22Rv1 (cell line): ENCODE results near the gene HIPK3.

Experiments
- CTCF ChIP-seq: fragments of 450-650 bp; IDR thresholded peaks from 2 replicates; pipeline ENCODE4 v1.5.1; 2017; ENCODE audit warnings: mild to moderate bottlenecking
- ZFX ChIP-seq: fragments of 450-650 bp; IDR thresholded peaks from 2 replicates; pipeline ENCODE4 v1.6.1; 2017; ENCODE audit warnings: antibody characterized with exemption, borderline replicate concordance

DNA sequence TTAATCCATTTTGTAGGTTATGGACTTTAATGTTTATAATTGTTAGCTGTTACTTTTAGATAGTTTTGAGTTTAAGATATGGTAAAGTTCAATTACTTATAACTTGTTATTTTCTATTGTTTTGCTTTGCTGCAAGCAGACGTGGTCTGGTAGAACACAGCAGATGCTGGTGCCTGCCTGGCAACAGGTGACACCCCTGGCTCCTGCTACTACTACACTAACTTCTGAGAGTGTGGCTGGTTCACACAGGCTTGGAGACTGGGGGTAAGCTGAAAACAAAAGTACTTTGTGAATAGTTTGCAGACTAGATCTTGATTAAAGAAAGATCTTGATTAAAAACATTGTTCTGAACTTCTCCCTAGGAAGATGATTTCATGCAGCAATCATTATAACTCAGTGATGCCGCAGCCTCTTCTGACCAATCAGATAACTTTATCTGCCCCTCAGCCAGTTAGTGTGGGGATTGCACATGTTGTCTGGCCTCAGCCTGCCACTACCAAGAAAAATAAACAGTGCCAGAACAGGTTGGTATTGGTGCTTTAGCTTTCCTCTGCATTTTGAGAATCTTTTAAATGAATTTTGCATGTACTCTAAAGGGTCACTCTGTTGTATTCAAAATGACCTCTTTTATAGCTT, 90.4 kb downstream of the HIPK3 start:
- TF ChIP-seq CTCF: no peak
- no peak for TF ChIP-seq ZFX
